CD4-positive, alpha-beta T cell treated with Interleukin-12 subunit alpha and Interleukin-12 subunit beta, for 1 hour (primary cell): ENCODE data around the gene LMO7.

ENCODE experiments used
- DNase-seq: peaks from one replicate; pipeline ENCODE4 v3.0.0-alpha.2; 2020

LMO7 gene

DNA sequence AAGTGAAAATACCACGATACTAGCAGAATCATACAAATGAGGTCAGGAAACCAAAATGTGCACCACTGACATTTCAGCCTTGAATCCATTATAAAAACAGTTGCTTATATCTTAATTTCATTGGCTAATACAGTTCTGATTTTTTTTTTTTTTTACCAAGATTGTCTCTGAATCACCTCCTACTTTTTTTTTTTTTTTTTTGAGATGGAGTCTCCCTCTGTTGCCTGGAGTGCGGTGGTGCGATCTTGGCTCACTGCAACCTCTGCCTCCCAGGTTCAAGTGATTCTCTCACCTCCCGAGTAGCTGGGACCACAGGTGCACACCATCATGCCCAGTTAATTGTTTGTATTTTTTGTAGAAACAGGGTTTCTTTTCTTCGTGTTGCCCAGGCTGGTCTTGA, 270.2 kb downstream of the LMO7 start:
- DNase-seq = no peak

DNA sequence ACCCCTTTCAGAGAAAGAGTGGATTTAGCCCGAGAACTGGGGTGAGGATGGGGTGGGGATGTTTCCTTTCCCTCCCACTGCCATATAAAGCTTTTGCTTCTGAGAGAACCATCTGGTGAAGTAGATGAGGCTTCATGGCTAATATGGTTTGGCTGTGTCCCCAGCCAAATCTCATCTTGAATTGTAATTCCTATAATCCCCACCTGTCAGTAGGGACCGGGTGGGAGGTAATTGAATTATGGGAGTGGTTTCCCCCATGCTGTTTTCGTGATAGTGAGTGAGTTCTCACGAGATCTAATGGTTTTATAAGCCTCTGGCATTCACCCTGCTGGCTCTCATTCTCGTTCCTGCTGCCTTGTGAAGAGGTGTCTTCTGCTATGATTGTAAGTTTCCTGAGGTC, 270.9 kb downstream of the LMO7 start:
- no peak for DNase-seq

DNA sequence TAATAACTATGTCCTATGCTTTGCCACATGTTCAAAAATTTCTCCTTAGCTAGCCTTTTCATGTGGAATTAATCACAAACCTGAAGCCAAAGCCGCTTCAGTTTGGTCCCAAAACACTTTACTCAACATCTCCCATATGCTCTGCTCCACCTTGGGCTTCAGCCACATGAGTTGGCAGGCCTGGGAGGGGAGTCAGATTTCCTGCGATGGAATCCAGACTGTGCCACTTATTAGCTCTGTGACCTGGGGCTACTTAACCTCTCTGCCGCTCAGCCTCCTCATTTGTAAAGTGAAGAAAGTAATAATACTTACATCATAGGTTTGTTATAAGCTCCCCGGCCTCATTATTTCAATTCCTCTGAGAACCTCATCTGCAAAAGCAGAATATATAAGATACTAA, 272.0 kb downstream of the LMO7 start:
- no peak for DNase-seq
